A673 (cell line): ENCODE results near the gene SSR4.

ENCODE experiments used
- CTCF ChIP-seq: fragments of 300-800, 200-600 bp; sonication (generic); conservative IDR thresholded peaks from 2 replicates; pipeline ENCODE4 v1.5.1; 2017; ENCODE audit warnings: low read depth, mild to moderate bottlenecking, antibody characterized with exemption, low read length, moderate library complexity, mixed read lengths
- EZH2 ChIP-seq: fragments of 200-600 bp; sonication (generic); IDR thresholded peaks from 2 replicates; pipeline ENCODE4 v1.6.1; 2017; ENCODE audit warnings: borderline replicate concordance, low read depth, mild to moderate bottlenecking, mixed read lengths, antibody characterized with exemption, low read length; ENCODE audit not compliant: poor library complexity, severe bottlenecking

GRCh38 chrX:153829549-153829798 lies 35.0 kb downstream of the SSR4 start:
- TF ChIP-seq EZH2 (no peak), CTCF (no peak)
